GM12878 (cell line): Measurements from ENCODE around the gene FMN2. TPM values are rescaled to one million over a fixed set of nuclear protein-coding genes. Genes with fewer than 3 reads are reported as not detected.

Source experiments
- polyA plus RNA-seq, 11 experiments: library from polyadenylated mRNA; depleted of rRNA in 4 of 11; unstranded in 6 of 11; stranded (reverse) in 5 of 11; fragments of >200 nt; fragmentation: Nextera tagmentation in 4 of 11; fragmentation: Illumina TruSeq in 1 of 11; extraction: Ambion mirVana in 4 of 11; extraction: Trizol in 1 of 11; gene quantifications; 1 replicate in 1 of 11; 2 replicates in 10 of 11; pipeline versions ENCODE4 v1.2.1 to v1.2.3, GENCODE V29; 2011 to 2016; ENCODE audit warnings: inconsistent platforms in 2 of 11, missing spikeins in 2 of 11, low read depth in 1 of 11
- small RNA-seq: library from RNA; depleted of rRNA; stranded (forward); fragments of <200 nt; gene quantifications from one replicate; pipeline ENCODE3, GENCODE V24; 2014
- total RNA-seq, 4 experiments: library from RNA; depleted of rRNA in 3 of 4; stranded (reverse); fragments of >200 nt in 3 of 4; fragmentation: Illumina TruSeq in 1 of 4; extraction: Trizol in 1 of 4; gene quantifications; 2 replicates each; pipeline versions ENCODE4 v1.2.1 to v1.2.3, GENCODE V29; 2013 to 2021

The FMN2 gene
- total and polyA plus RNA-seq, 10 of the 15 experiments (the other 5 are each of a cell fraction or from before 2014, with no cell fraction given), result 0.60 TPM; not detected in 9

Small RNA genes lying within 50 kb of the gene (small RNA-seq; reads per million reads assigned to genes)
- not detected for gene RF00019
